ENCODE results near the gene PIGL.

DNA sequence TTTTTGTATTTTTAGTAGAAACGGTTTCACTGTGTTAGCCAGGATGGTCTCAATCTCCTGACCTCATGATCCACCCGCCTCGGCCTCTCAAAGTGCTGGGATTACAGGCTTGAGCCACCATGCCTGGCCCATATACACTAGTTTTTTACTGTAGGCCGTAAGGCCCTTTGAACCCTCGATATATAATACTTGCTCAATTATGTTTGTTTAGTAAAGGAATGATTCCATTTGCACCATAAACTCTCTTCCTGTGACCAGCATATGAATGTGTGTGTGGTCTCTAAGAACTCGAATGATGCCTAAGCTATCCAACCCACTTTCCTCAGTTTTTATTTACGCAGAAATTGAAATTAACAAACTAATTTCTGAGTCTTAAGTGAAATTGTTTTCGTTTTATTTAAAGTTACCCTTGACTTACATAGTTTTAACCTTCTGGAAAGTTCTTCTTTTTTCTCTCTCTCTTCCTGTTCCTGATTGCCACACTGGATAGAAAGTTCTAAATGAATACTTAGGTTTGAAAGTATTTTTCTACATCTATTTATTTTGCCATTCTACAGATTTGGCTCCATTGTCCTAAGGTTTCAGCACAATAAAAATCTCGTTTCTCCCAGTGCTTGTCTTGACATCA is 37.9 kb downstream of the PIGL start:
- TF ChIP-seq POLR2A (IDR thresholded peaks at IDR 0.05), result no peak
- no peak for TF ChIP-seq CTCF (IDR thresholded peaks at IDR 0.05 in 8 of 11, conservative IDR thresholded peaks at IDR 0.05 in 3 of 11)
- TF ChIP-seq POLR2AphosphoS5 (IDR thresholded peaks at IDR 0.05), result no peak

All from spleen (tissue), 7 donors.